H9 (cell line): Measurements from ENCODE around the gene NFATC1. TPM values are rescaled to one million over a fixed set of nuclear protein-coding genes. Genes with fewer than 3 reads are reported as not detected.
A peak's percentile ranks its signal among the peaks of the same experiment; 100 is the strongest.

Experiments used
- DNase-seq: peaks from one replicate; pipeline ENCODE4 v3.0.0-alpha.2; 2017
- H2AFZ ChIP-seq: one replicate; pipeline ENCODE4 v1.6.1; 2013; ENCODE audit warnings: mild to moderate bottlenecking, low read length, control low read depth, moderate library complexity
- H2AK5ac ChIP-seq: 2 replicates; pipeline ENCODE4 v1.6.1; 2013; ENCODE audit warnings: low read length, control low read depth, mixed read lengths; ENCODE audit not compliant: insufficient read length
- H2BK120ac ChIP-seq: one replicate; pipeline ENCODE4 v1.6.1; 2013; ENCODE audit warnings: low read depth, mild to moderate bottlenecking, low read length, control low read depth, inconsistent platforms; ENCODE audit not compliant: poor library complexity, severe bottlenecking
- H2BK12ac ChIP-seq: 2 replicates; pipeline ENCODE4 v1.6.1; 2013; ENCODE audit warnings: low read length, control low read depth, mixed read lengths, low read depth; ENCODE audit not compliant: insufficient read length
- H2BK15ac ChIP-seq: 2 replicates; pipeline ENCODE4 v1.6.1; 2013; ENCODE audit warnings: low read depth, low read length, control low read depth
- H2BK20ac ChIP-seq: one replicate; pipeline ENCODE4 v1.6.1; 2013; ENCODE audit warnings: low read depth, mild to moderate bottlenecking, low read length, control low read depth, inconsistent platforms; ENCODE audit not compliant: poor library complexity, severe bottlenecking
- H2BK5ac ChIP-seq: 2 replicates; pipeline ENCODE4 v1.6.1; 2013; ENCODE audit warnings: low read length, control low read depth, mixed read lengths; ENCODE audit not compliant: insufficient read length
- H3K14ac ChIP-seq: 2 replicates; pipeline ENCODE4 v1.6.1; 2013; ENCODE audit warnings: low read length, control low read depth; ENCODE audit not compliant: insufficient read depth
- H3K18ac ChIP-seq: 2 replicates; pipeline ENCODE4 v1.6.1; 2013; ENCODE audit warnings: low read depth, mild to moderate bottlenecking, mixed read lengths, low read length, control low read depth; ENCODE audit not compliant: insufficient read length
- H3K23ac ChIP-seq: 2 replicates; pipeline ENCODE4 v1.6.1; 2013; ENCODE audit warnings: low read length, control low read depth, mixed read lengths, low read depth; ENCODE audit not compliant: insufficient read length
- H3K23me2 ChIP-seq: 2 replicates; pipeline ENCODE4 v1.6.1; 2013; ENCODE audit warnings: low read depth, mild to moderate bottlenecking, mixed read lengths, low read length, control low read depth; ENCODE audit not compliant: insufficient read length, poor library complexity, severe bottlenecking
- H3K27ac ChIP-seq: 2 replicates; pipeline ENCODE4 v1.5.1; 2013; ENCODE audit warnings: low read length, control low read depth, mixed read lengths, low read depth; ENCODE audit not compliant: insufficient read length
- H3K27me3 ChIP-seq: 2 replicates; pipeline ENCODE4 v1.6.1; 2013; ENCODE audit warnings: low read length, control low read depth, inconsistent platforms; ENCODE audit not compliant: insufficient read depth
- H3K4ac ChIP-seq: 2 replicates; pipeline ENCODE4 v1.6.1; 2013; ENCODE audit warnings: low read depth, mild to moderate bottlenecking, control low read depth, inconsistent platforms, low read length, moderate library complexity
- H3K4me1 ChIP-seq: 2 replicates; pipeline ENCODE4 v1.6.1; 2013; ENCODE audit warnings: low read length, control low read depth, inconsistent platforms; ENCODE audit not compliant: insufficient read depth
- H3K4me2 ChIP-seq: 2 replicates; pipeline ENCODE4 v1.6.1; 2013; ENCODE audit warnings: low read length, control low read depth, mixed read lengths; ENCODE audit not compliant: insufficient read length, insufficient read depth
- H3K56ac ChIP-seq: 2 replicates; pipeline ENCODE4 v1.6.1; 2013; ENCODE audit warnings: low read depth, mild to moderate bottlenecking, mixed read lengths, low read length, control low read depth; ENCODE audit not compliant: insufficient read length
- H3K79me1 ChIP-seq: 2 replicates; pipeline ENCODE4 v1.6.1; 2013; ENCODE audit warnings: low read depth, mild to moderate bottlenecking, moderate library complexity, low read length, control low read depth, inconsistent platforms; ENCODE audit not compliant: insufficient read depth, poor library complexity, severe bottlenecking
- H3K79me2 ChIP-seq: 2 replicates; pipeline ENCODE4 v1.6.1; 2013; ENCODE audit warnings: low read length, control low read depth, inconsistent platforms; ENCODE audit not compliant: insufficient read depth
- H3K9ac ChIP-seq: 2 replicates; pipeline ENCODE4 v1.6.1; 2013; ENCODE audit warnings: low read length, control low read depth, mixed read lengths; ENCODE audit not compliant: insufficient read length; ENCODE audit errors: extremely low read depth
- H3K9me3 ChIP-seq: one replicate; pipeline ENCODE4 v1.6.1; 2013; ENCODE audit warnings: low read depth, low read length, inconsistent platforms; ENCODE audit not compliant: control insufficient read depth
- H3T11ph ChIP-seq: one replicate; pipeline ENCODE4 v1.6.1; 2013; ENCODE audit warnings: mild to moderate bottlenecking, low read length, control low read depth, inconsistent platforms
- H4K20me1 ChIP-seq: one replicate; pipeline ENCODE4 v1.6.1; 2013; ENCODE audit not compliant: control insufficient read depth, insufficient read length, insufficient read depth
- H4K5ac ChIP-seq: 2 replicates; pipeline ENCODE4 v1.6.1; 2013; ENCODE audit warnings: low read depth, mild to moderate bottlenecking, mixed read lengths, low read length, control low read depth; ENCODE audit not compliant: insufficient read length
- H4K8ac ChIP-seq: replicated peaks from 2 replicates; pipeline ENCODE4 v1.6.1; 2013; ENCODE audit warnings: low read length, control low read depth, mixed read lengths, low read depth; ENCODE audit not compliant: insufficient read length
- H4K91ac ChIP-seq: 2 replicates; pipeline ENCODE4 v1.6.1; 2013; ENCODE audit warnings: low read depth, mild to moderate bottlenecking, moderate library complexity, mixed read lengths, low read length, control low read depth; ENCODE audit not compliant: insufficient read length
- H3K27ac Mint-ChIP-seq, 3 experiments: 2 replicates in 2 of 3; 3 replicates in 1 of 3; pipeline ENCODE4 v1.8.0; 2020 to 2021; ENCODE audit warnings: mixed read lengths in 3 of 3, mild to moderate bottlenecking in 1 of 3, moderate library complexity in 1 of 3
- H3K27me3 Mint-ChIP-seq: 2 replicates; pipeline ENCODE4 v1.8.0; 2021; ENCODE audit warnings: low read depth, mild to moderate bottlenecking, moderate library complexity, mixed read lengths
- H3K36me3 Mint-ChIP-seq, 3 experiments: 2 replicates in 2 of 3; 3 replicates in 1 of 3; pipeline ENCODE4 v1.8.0; 2020 to 2021; ENCODE audit warnings: low read depth in 3 of 3, mixed read lengths in 3 of 3; ENCODE audit not compliant: insufficient read depth in 1 of 3
- H3K4me1 Mint-ChIP-seq, 2 experiments: 2 replicates each; pipeline ENCODE4 v1.8.0; 2020; ENCODE audit warnings: mixed read lengths in 2 of 2
- H3K4me3 Mint-ChIP-seq, 2 experiments: 2 replicates in 1 of 2; 3 replicates in 1 of 2; pipeline ENCODE4 v1.8.0; 2020 to 2021; ENCODE audit warnings: mild to moderate bottlenecking in 2 of 2, mixed read lengths in 2 of 2, moderate library complexity in 1 of 2
- H3K9me3 Mint-ChIP-seq, 2 experiments: 2 replicates in 1 of 2; 3 replicates in 1 of 2; pipeline ENCODE4 v1.8.0; 2020; ENCODE audit warnings: mild to moderate bottlenecking in 2 of 2, mixed read lengths in 2 of 2, moderate library complexity in 1 of 2
- CTCF ChIP-seq: fragments of 200-600 bp; sonication (generic); conservative IDR thresholded peaks from 3 replicates; pipeline ENCODE4 v1.8.0; 2021; ENCODE audit warnings: antibody characterized with exemption, mild to moderate bottlenecking
- WGBS: extraction: QIAGEN DNeasy Blood & Tissue Kit; methylation state at CpG from one replicate; pipeline ENCODE4 v1.1.7; 2013; ENCODE audit warnings: missing lambda C conversion rate, low lambda C conversion rate, mixed read lengths; ENCODE audit not compliant: insufficient read length; ENCODE audit errors: extremely low coverage; 5-methylcytosine and 5-hydroxymethylcytosine counted together
- total RNA-seq: library from RNA; stranded (reverse); gene quantifications from 2 replicates; pipeline ENCODE4 v1.2.1, GENCODE V29; 2021

The NFATC1 gene
- total RNA-seq, 1 experiment from 2014 or later = 5.5 TPM

GRCh38 chr18:79405781-79406575, 10.2 kb downstream of the NFATC1 start:
- Histone ChIP-seq H3K14ac (no peak overlapping the region), H3K9me3 (no peaks in the 10 kb centered on the region), H2BK5ac (no peak overlapping the region), H2AK5ac (no peak overlapping the region), H3K4ac (no peak overlapping the region), H2AFZ (no peak overlapping the region), H4K91ac (no peak overlapping the region), H4K5ac (no peak overlapping the region), H3K79me1 (no peaks in the 10 kb centered on the region), H2BK12ac (no peak overlapping the region), H3T11ph (no peak overlapping the region), H3K27me3 (no peaks in the 10 kb centered on the region), H2BK120ac (no peak overlapping the region), H3K9ac (no peak overlapping the region), H3K4me1 (no peaks in the 10 kb centered on the region), H2BK15ac (no peak overlapping the region), H2BK20ac (no peak overlapping the region), H4K20me1 (no peaks in the 10 kb centered on the region), H3K23me2 (no peaks in the 10 kb centered on the region), H3K27ac (no peak overlapping the region), H4K8ac (no peak overlapping the region), H3K79me2 (no peaks in the 10 kb centered on the region), H3K23ac (no peak overlapping the region), H3K56ac (no peak overlapping the region), H3K4me2 (no peak overlapping the region), H3K18ac (no peak overlapping the region)
- no peak for TF ChIP-seq CTCF
- no peaks in the 10 kb centered on the region; a peak in 1 of 5 replicates for H3K9me3 Mint-ChIP-seq
- WGBS = no CpG with 5 or more reads among the region's 27 CpGs
- H3K27ac Mint-ChIP-seq = peak overlapping the region in 1 of 3 experiments; percentile 85; a peak in 2 of 7 replicates
- DNase-seq = no peak
- H3K4me1 Mint-ChIP-seq = peaks cover 4 to 21% of the 10 kb centered on the region in 2 experiments; a peak in 3 of 4 replicates
- no peaks in the 10 kb centered on the region for H3K36me3 Mint-ChIP-seq
- H3K27me3 Mint-ChIP-seq = peaks cover 9% of the 10 kb centered on the region
- H3K4me3 Mint-ChIP-seq = no peak overlapping the region
